Activated CD4-positive, alpha-beta T cell treated with anti-CD3 and anti-CD28 coated beads, Interleukin-2, amount 50 U/mL, for 1 hour (primary cell): ENCODE measurements around the gene LMTK3.

Experiments used
- DNase-seq: peaks from one replicate; pipeline ENCODE4 v3.0.0-alpha.2; 2020

LMTK3 gene

GRCh38 chr19:48484931-48485612, 26.6 kb downstream of the LMTK3 start:
- DNase-seq: no peak

- DNase-seq: no peak
These were observed 27.3 kb downstream of the LMTK3 start for GRCh38 chr19:48484247-48484893.

- no peak for DNase-seq
These were observed 28.3 kb downstream of the LMTK3 start for GRCh38 chr19:48483301-48483700.

- no peak for DNase-seq
These were observed 29.6 kb downstream of the LMTK3 start for GRCh38 chr19:48481846-48482639.

- DNase-seq: peak; percentile 56
These were observed 30.8 kb downstream of the LMTK3 start for GRCh38 chr19:48480558-48481500.

GRCh38 chr19:48480183-48480557, 31.5 kb downstream of the LMTK3 start:
- DNase-seq: peak; percentile 33

- no peak for DNase-seq
These were observed 31.9 kb downstream of the LMTK3 start for GRCh38 chr19:48479686-48480085.

- no peak for DNase-seq
These were observed 33.0 kb downstream of the LMTK3 start for GRCh38 chr19:48478339-48479256.

GRCh38 chr19:48477698-48478338, 33.8 kb downstream of the LMTK3 start:
- no peak for DNase-seq

- no peak for DNase-seq
These were observed 34.5 kb downstream of the LMTK3 start for GRCh38 chr19:48477067-48477685.

GRCh38 chr19:48476176-48476575, 35.5 kb downstream of the LMTK3 start:
- DNase-seq: no peak

- DNase-seq: no peak
These were observed 36.1 kb downstream of the LMTK3 start for GRCh38 chr19:48475369-48476068.

GRCh38 chr19:48474084-48474592, 37.5 kb downstream of the LMTK3 start:
- DNase-seq: no peak

GRCh38 chr19:48473161-48473966, 38.3 kb downstream of the LMTK3 start:
- no peak for DNase-seq

GRCh38 chr19:48471836-48472235, 39.8 kb downstream of the LMTK3 start:
- no peak for DNase-seq

GRCh38 chr19:48470856-48471255, 40.8 kb downstream of the LMTK3 start:
- no peak for DNase-seq

GRCh38 chr19:48469934-48470680, 41.5 kb downstream of the LMTK3 start:
- DNase-seq: no peak

GRCh38 chr19:48469289-48469881, 42.2 kb downstream of the LMTK3 start, which contains the start of gene CYTH2:
TSS of gene CYTH2 (plus strand) at chr19:48469369. CDS start at chr19:48469508, 139 bp downstream.
- DNase-seq: peak; percentile 57
